Iris pigment epithelial cell (primary cell): ENCODE measurements around the gene PXMP2.
"Not testable (repeated sequence)": the region's sequence is repeated elsewhere in the genome, so short reads cannot be mapped to it uniquely, and the experiment has no call there.

Experiments used
- DNase-seq: peaks from one replicate; pipeline ENCODE4 v3.0.0-alpha.2; 2011; ENCODE audit warnings: low read depth

PXMP2 gene

GRCh38 chr12:132660052-132660451, 27.3 kb upstream of the PXMP2 start:
- DNase-seq: no peak

GRCh38 chr12:132660996-132661395, 26.4 kb upstream of the PXMP2 start:
- no peak for DNase-seq

- DNase-seq: no peak
Measured at GRCh38 chr12:132661972-132662371, 25.4 kb upstream of the PXMP2 start.

- DNase-seq: no peak
Measured at GRCh38 chr12:132662901-132663755, 24.3 kb upstream of the PXMP2 start.

- no peak for DNase-seq
Measured at GRCh38 chr12:132664206-132665148, 22.9 kb upstream of the PXMP2 start.

- no peak for DNase-seq
Measured at GRCh38 chr12:132665149-132665491, 22.3 kb upstream of the PXMP2 start.

GRCh38 chr12:132665794-132666193, 21.6 kb upstream of the PXMP2 start:
- no peak for DNase-seq

GRCh38 chr12:132668191-132669088, 18.9 kb upstream of the PXMP2 start:
- no peak for DNase-seq

- DNase-seq: no peak
Measured at GRCh38 chr12:132669166-132669879, 18.1 kb upstream of the PXMP2 start.

- no peak for DNase-seq
Measured at GRCh38 chr12:132672116-132672515, 15.3 kb upstream of the PXMP2 start.

GRCh38 chr12:132672678-132673077, 14.7 kb upstream of the PXMP2 start:
- no peak for DNase-seq

- no peak for DNase-seq
Measured at GRCh38 chr12:132673288-132674179, 13.9 kb upstream of the PXMP2 start.

- DNase-seq: no peak
Measured at GRCh38 chr12:132674561-132674960, 12.8 kb upstream of the PXMP2 start.

- DNase-seq: no peak
Measured at GRCh38 chr12:132675757-132676432, 11.5 kb upstream of the PXMP2 start.

GRCh38 chr12:132677492-132677891, 9.9 kb upstream of the PXMP2 start:
- no peak for DNase-seq

GRCh38 chr12:132685400-132685799, 2.0 kb upstream of the PXMP2 start:
- no peak for DNase-seq

- DNase-seq: peak; percentile 7
Measured at GRCh38 chr12:132686825-132687210, 569 bp upstream of the PXMP2 start.

- no peak for DNase-seq
Measured at GRCh38 chr12:132689227-132689626, 1.8 kb downstream of the PXMP2 start.

GRCh38 chr12:132690112-132690511, 2.7 kb downstream of the PXMP2 start:
- no peak for DNase-seq

GRCh38 chr12:132692030-132692429, 4.6 kb downstream of the PXMP2 start:
- DNase-seq: not testable (repeated sequence)
